ENCODE measurements around the gene STK10. TPM values are rescaled to one million over a fixed set of nuclear protein-coding genes. Genes with fewer than 3 reads are reported as not detected.

The STK10 gene
- total RNA-seq, 1 donor from 2014 or later, result 60.2 TPM

DNA sequence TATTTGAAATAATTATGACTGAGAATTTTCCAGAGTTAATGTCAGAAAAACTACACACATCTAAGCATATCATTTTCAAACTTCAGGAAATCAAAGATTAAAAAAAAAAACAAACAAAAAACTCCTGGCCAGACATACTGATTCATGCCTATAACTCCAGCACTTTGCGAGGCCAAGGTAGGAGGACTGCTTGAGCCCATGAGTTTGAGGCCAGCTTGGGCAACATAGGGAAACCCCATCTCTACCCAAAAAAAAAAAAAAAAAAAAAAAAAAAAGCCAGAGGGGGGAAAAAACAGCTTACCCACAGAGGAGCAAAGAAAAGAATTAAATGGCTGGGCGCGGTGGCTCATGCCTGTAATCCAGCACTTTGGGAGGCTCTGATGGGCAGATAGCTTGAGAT lies 28.3 kb upstream of the STK10 start:
- H3K4me1 ChIP-seq (ENCODE audit: insufficient read depth, low read length), result no peaks in the 10 kb centered on the region
- H3K27ac ChIP-seq (ENCODE audit: low read depth, low read length), result no peak overlapping the region
- TF ChIP-seq CTCF (IDR thresholded peaks at IDR 0.05; ENCODE audit: insufficient read depth, low read depth, low read length) (no peak), EZH2 (IDR thresholded peaks at IDR 0.05; ENCODE audit: insufficient read depth, low read length) (no peak)
- no peak overlapping the region for H3K4me3 ChIP-seq (ENCODE audit: insufficient read depth, low read depth, low read length)
- H3K9me3 Mint-ChIP-seq (ENCODE audit: unreplicated experiment), result no peaks in the 10 kb centered on the region
- peaks cover 55% of the 10 kb centered on the region for H3K79me2 ChIP-seq (ENCODE audit: insufficient read depth, low read length)
- peaks cover 19% of the 10 kb centered on the region for H3K36me3 ChIP-seq (ENCODE audit: insufficient read depth, low read length)
- FAIRE-seq (no peak), DNase-seq (ENCODE audit: low read depth) (no peak)
- no peaks in the 10 kb centered on the region for H3K27me3 Mint-ChIP-seq (ENCODE audit: low read depth, unreplicated experiment)
- peaks cover 7% of the 10 kb centered on the region for H3K4me1 Mint-ChIP-seq (ENCODE audit: low read depth, unreplicated experiment)
- no peak overlapping the region for H3K9ac ChIP-seq (ENCODE audit: low read length)
- H3K36me3 Mint-ChIP-seq (ENCODE audit: low read depth, unreplicated experiment), result peaks cover 19% of the 10 kb centered on the region
- H3K4me2 ChIP-seq (ENCODE audit: low read length), result no peak overlapping the region
- H3K27ac Mint-ChIP-seq (ENCODE audit: unreplicated experiment), result no peak overlapping the region
- H4K20me1 ChIP-seq (ENCODE audit: insufficient read depth, low read length), result peaks cover 49% of the 10 kb centered on the region
- peaks cover 3% of the 10 kb centered on the region for H3K9me3 ChIP-seq (ENCODE audit: insufficient read depth, low read depth, low read length)
- no peak overlapping the region for H3K4me3 Mint-ChIP-seq (ENCODE audit: unreplicated experiment)
- no peaks in the 10 kb centered on the region for H3K27me3 ChIP-seq (ENCODE audit: insufficient read depth, low read length)
- H2AFZ ChIP-seq (ENCODE audit: low read depth, low read length), result no peak overlapping the region

DNA sequence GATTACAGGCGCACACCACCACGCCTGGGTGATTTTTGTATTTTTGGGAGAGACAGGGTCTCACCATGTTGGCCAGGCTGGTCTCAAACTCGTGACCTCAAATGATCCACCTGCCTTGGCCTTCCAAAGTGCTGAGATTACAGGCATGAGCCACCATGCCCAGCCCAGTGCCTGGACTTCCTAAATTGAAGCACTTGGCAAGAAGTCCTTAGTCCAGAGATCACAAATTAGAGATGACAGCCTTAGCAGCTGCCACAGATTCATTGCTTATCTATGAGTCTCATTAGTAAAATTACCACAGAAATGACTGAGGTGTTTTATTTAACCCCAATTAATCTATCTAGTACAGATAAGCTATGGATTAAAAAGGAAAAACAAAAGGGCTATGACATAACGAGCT lies 25.1 kb upstream of the STK10 start:
- H3K4me1 Mint-ChIP-seq (ENCODE audit: low read depth, unreplicated experiment), result peaks cover 7% of the 10 kb centered on the region
- H3K4me3 ChIP-seq (ENCODE audit: insufficient read depth, low read depth, low read length), result no peak overlapping the region
- peaks cover 14% of the 10 kb centered on the region for H3K36me3 Mint-ChIP-seq (ENCODE audit: low read depth, unreplicated experiment)
- FAIRE-seq (no peak), DNase-seq (ENCODE audit: low read depth) (no peak)
- H3K27me3 ChIP-seq (ENCODE audit: insufficient read depth, low read length), result no peaks in the 10 kb centered on the region
- H3K9ac ChIP-seq (ENCODE audit: low read length), result no peak overlapping the region
- H3K36me3 ChIP-seq (ENCODE audit: insufficient read depth, low read length), result peaks cover 26% of the 10 kb centered on the region
- H2AFZ ChIP-seq (ENCODE audit: low read depth, low read length), result no peak overlapping the region
- no peaks in the 10 kb centered on the region for H3K9me3 ChIP-seq (ENCODE audit: insufficient read depth, low read depth, low read length)
- H3K4me1 ChIP-seq (ENCODE audit: insufficient read depth, low read length), result no peaks in the 10 kb centered on the region
- H3K4me2 ChIP-seq (ENCODE audit: low read length), result no peak overlapping the region
- no peak overlapping the region for H3K27ac ChIP-seq (ENCODE audit: low read depth, low read length)
- H3K27me3 Mint-ChIP-seq (ENCODE audit: low read depth, unreplicated experiment), result no peaks in the 10 kb centered on the region
- no peaks in the 10 kb centered on the region for H3K9me3 Mint-ChIP-seq (ENCODE audit: unreplicated experiment)
- H3K27ac Mint-ChIP-seq (ENCODE audit: unreplicated experiment), result no peak overlapping the region
- H3K79me2 ChIP-seq (ENCODE audit: insufficient read depth, low read length), result peaks cover 34% of the 10 kb centered on the region
- H4K20me1 ChIP-seq (ENCODE audit: insufficient read depth, low read length), result peaks cover 45% of the 10 kb centered on the region
- TF ChIP-seq EZH2 (IDR thresholded peaks at IDR 0.05; ENCODE audit: insufficient read depth, low read length) (no peak), CTCF (IDR thresholded peaks at IDR 0.05; ENCODE audit: insufficient read depth, low read depth, low read length) (no peak)
- no peak overlapping the region for H3K4me3 Mint-ChIP-seq (ENCODE audit: unreplicated experiment)

DNA sequence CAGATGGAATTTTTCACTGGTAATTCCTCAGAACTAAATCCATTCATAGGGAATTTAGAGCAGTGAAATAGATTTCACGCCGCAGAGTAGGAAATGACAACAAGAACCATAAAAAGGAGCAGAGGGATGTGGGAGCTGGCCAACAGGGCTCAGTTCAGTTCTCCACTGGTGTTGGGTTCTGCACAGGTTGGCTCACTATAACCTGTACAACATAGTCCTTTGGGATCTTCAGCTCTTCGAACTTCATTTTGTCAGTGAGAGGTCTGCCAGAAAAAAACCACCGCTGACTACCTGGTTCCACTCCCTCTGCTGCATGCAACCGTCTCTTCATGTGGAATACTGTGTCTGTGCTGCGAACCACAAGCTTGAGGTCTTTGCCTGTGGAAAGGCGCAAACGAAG lies 23.7 kb upstream of the STK10 start:
- no peak for FAIRE-seq

More for the DNA sequence above, 23.7 kb upstream of the STK10 start:
- Histone ChIP-seq H3K4me1 (ENCODE audit: insufficient read depth, low read length) (no peaks in the 10 kb centered on the region), H3K27ac (ENCODE audit: low read depth, low read length) (no peak overlapping the region), H4K20me1 (ENCODE audit: insufficient read depth, low read length) (peaks cover 40% of the 10 kb centered on the region), H3K9ac (ENCODE audit: low read length) (no peak overlapping the region), H2AFZ (ENCODE audit: low read depth, low read length) (no peak overlapping the region), H3K36me3 (ENCODE audit: insufficient read depth, low read length) (peaks cover 23% of the 10 kb centered on the region), H3K4me2 (ENCODE audit: low read length) (no peak overlapping the region), H3K79me2 (ENCODE audit: insufficient read depth, low read length) (peaks cover 22% of the 10 kb centered on the region), H3K4me3 (ENCODE audit: insufficient read depth, low read depth, low read length) (no peak overlapping the region), H3K9me3 (ENCODE audit: insufficient read depth, low read depth, low read length) (no peaks in the 10 kb centered on the region), H3K27me3 (ENCODE audit: insufficient read depth, low read length) (no peaks in the 10 kb centered on the region)
- Mint-ChIP-seq H3K4me3 (ENCODE audit: unreplicated experiment) (no peak overlapping the region), H3K4me1 (ENCODE audit: low read depth, unreplicated experiment) (peaks cover 7% of the 10 kb centered on the region), H3K27ac (ENCODE audit: unreplicated experiment) (no peak overlapping the region), H3K27me3 (ENCODE audit: low read depth, unreplicated experiment) (no peaks in the 10 kb centered on the region), H3K36me3 (ENCODE audit: low read depth, unreplicated experiment) (peaks cover 10% of the 10 kb centered on the region), H3K9me3 (ENCODE audit: unreplicated experiment) (no peaks in the 10 kb centered on the region)
- TF ChIP-seq CTCF (IDR thresholded peaks at IDR 0.05; ENCODE audit: insufficient read depth, low read depth, low read length) (no peak), EZH2 (IDR thresholded peaks at IDR 0.05; ENCODE audit: insufficient read depth, low read length) (no peak)
- no peak for DNase-seq (ENCODE audit: low read depth)
